GM12874 (cell line): ENCODE data around the gene AIFM1.
A peak's percentile ranks its signal among the peaks of the same experiment; 100 is the strongest.

Experiments used
- CTCF ChIP-seq: IDR thresholded peaks from 2 replicates; pipeline ENCODE4 v1.5.1; 2011; ENCODE audit warnings: low read depth, mild to moderate bottlenecking, control low read depth, low read length, moderate library complexity; ENCODE audit not compliant: insufficient read depth

AIFM1 gene

GRCh38 chrX:130095249-130096030, 70.2 kb downstream of the AIFM1 start:
- no peak for TF ChIP-seq CTCF

- TF ChIP-seq CTCF, result no peak
These were observed 70.9 kb downstream of the AIFM1 start for GRCh38 chrX:130094696-130095095.

- TF ChIP-seq CTCF, result no peak
These were observed 72.4 kb downstream of the AIFM1 start for GRCh38 chrX:130093271-130093670.

GRCh38 chrX:130091980-130092522, 73.6 kb downstream of the AIFM1 start:
- peak; percentile 30 for TF ChIP-seq CTCF

GRCh38 chrX:130090364-130090763, 75.3 kb downstream of the AIFM1 start:
- TF ChIP-seq CTCF, result no peak

- 0 out of 2 replicates have a peak, but pooled peaks have one; percentile 3 for TF ChIP-seq CTCF
These were observed 79.0 kb downstream of the AIFM1 start for GRCh38 chrX:130086447-130087206.

- no peak for TF ChIP-seq CTCF
These were observed 79.8 kb downstream of the AIFM1 start for GRCh38 chrX:130085551-130086446.
